ENCODE results near the gene ITPR1.

ITPR1 gene

GRCh38 chr3:4726549-4726948 is 233.4 kb downstream of the ITPR1 start:
- no peak for FAIRE-seq

GRCh38 chr3:4729061-4729973 is 236.2 kb downstream of the ITPR1 start:
- no peak for FAIRE-seq

- FAIRE-seq, result no peak
Observed at GRCh38 chr3:4730719-4731118, 237.6 kb downstream of the ITPR1 start.

- no peak for FAIRE-seq
Observed at GRCh38 chr3:4731543-4732111, 238.5 kb downstream of the ITPR1 start.

- FAIRE-seq, result no peak
Observed at GRCh38 chr3:4732925-4733324, 239.8 kb downstream of the ITPR1 start.

GRCh38 chr3:4734454-4734853 is 241.3 kb downstream of the ITPR1 start:
- FAIRE-seq, result no peak

GRCh38 chr3:4735243-4735642 is 242.1 kb downstream of the ITPR1 start:
- FAIRE-seq, result no peak

GRCh38 chr3:4736284-4736861 is 243.2 kb downstream of the ITPR1 start:
- no peak for FAIRE-seq

GRCh38 chr3:4738737-4739274 is 245.7 kb downstream of the ITPR1 start:
- FAIRE-seq, result no peak

- no peak for FAIRE-seq
Observed at GRCh38 chr3:4739289-4740236, 246.4 kb downstream of the ITPR1 start.

GRCh38 chr3:4740397-4741105 is 247.4 kb downstream of the ITPR1 start:
- FAIRE-seq, result no peak

- FAIRE-seq, result no peak
Observed at GRCh38 chr3:4741106-4741403, 247.9 kb downstream of the ITPR1 start.

- no peak for FAIRE-seq
Observed at GRCh38 chr3:4741404-4742307, 248.5 kb downstream of the ITPR1 start.

GRCh38 chr3:4742359-4742758 is 249.2 kb downstream of the ITPR1 start:
- no peak for FAIRE-seq

GRCh38 chr3:4743371-4743770 is 250.2 kb downstream of the ITPR1 start:
- FAIRE-seq, result no peak

GRCh38 chr3:4744405-4745234 is 251.5 kb downstream of the ITPR1 start:
- no peak for FAIRE-seq

GRCh38 chr3:4745235-4745610 is 252.1 kb downstream of the ITPR1 start:
- FAIRE-seq, result no peak

GRCh38 chr3:4746241-4746958 is 253.3 kb downstream of the ITPR1 start:
- FAIRE-seq, result no peak

GRCh38 chr3:4748127-4748526 is 255.0 kb downstream of the ITPR1 start:
- no peak for FAIRE-seq

Measured in TTC549 (cell line).